Tibial artery (tissue), 4 donors: ENCODE results near the gene CACFD1.

Source experiments
- DNase-seq, 2 donors: peaks; one replicate each; pipeline ENCODE4 v3.0.0-alpha.2; 2019
- H3K27ac ChIP-seq, 2 donors: fragments of 200-600 bp; sonication (generic) in 1 of 2; 1 replicate in 1 of 2; 2 replicates in 1 of 2; pipeline ENCODE4 v1.5.1; 2018 to 2019; ENCODE audit warnings: mild to moderate bottlenecking in 1 of 2
- H3K27me3 ChIP-seq, 2 donors: fragments of 200-600 bp; sonication (generic) in 1 of 2; one replicate each; pipeline versions ENCODE4 v1.5.1 to v1.6.0; 2016 to 2019
- H3K36me3 ChIP-seq, 3 donors: fragments of 200-600 bp; sonication (generic) in 2 of 3; one replicate each; pipeline ENCODE4 v1.5.1; 2016 to 2019; ENCODE audit warnings: mild to moderate bottlenecking in 2 of 3
- H3K4me1 ChIP-seq, 4 donors: fragments of 200-600 bp; sonication (generic) in 2 of 4; 1 replicate in 3 of 4; 2 replicates in 1 of 4; pipeline ENCODE4 v1.5.1; 2016 to 2019
- H3K4me3 ChIP-seq, 2 donors: fragments of 200-600 bp; sonication (generic) in 1 of 2; 1 replicate in 1 of 2; 2 replicates in 1 of 2; pipeline ENCODE4 v1.5.1; 2018 to 2019; ENCODE audit warnings: mild to moderate bottlenecking in 2 of 2
- H3K9me3 ChIP-seq, 3 donors: fragments of 200-600 bp; sonication (generic) in 1 of 3; one replicate each; pipeline ENCODE4 v1.5.1; 2016 to 2019
- CTCF ChIP-seq, 2 experiments: fragments of 200-600 bp in 1 of 2; fragments of 450-650 bp in 1 of 2; IDR thresholded peaks; one replicate each; pipeline ENCODE4 v1.5.1; 2017 to 2019; ENCODE audit warnings: antibody characterized with exemption in 2 of 2, mild to moderate bottlenecking in 1 of 2, moderate library complexity in 1 of 2
- intact Hi-C: fragments of 100-400 bp; cut with DNase I; formaldehyde crosslinking; loops from one replicate; pipeline ENCODE4 v1.15.0; 2023; ENCODE audit warnings: low total_unique reads

Gene CACFD1

GRCh38 chr9:133516256-133516960 is 56.6 kb downstream of the CACFD1 start:
- no peak for DNase-seq

DNA sequence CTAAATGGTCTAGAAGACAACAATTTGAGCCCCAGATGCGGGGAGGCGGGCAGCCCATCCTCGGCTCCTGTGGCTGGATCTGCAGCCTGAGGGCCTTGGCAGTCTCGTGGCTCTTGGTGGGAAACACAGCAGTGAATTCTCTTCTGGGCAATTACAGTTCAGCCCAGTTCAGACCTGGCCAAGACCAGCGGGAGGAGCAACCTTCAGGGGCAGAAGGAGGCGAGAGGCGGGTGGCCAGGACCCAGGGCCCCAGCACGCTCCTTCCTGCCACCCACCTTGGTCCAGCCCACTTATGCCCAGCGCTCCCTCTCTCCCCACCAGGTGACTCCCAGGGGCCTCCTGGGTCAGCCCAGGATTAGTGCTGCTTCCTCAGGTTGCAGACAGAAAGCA is 57.2 kb downstream of the CACFD1 start:
- H3K27ac ChIP-seq = no peak overlapping the region
- peaks cover 0 to 8% (median 6%) of the 10 kb centered on the region in 4 donors for H3K4me1 ChIP-seq
- no peak overlapping the region for H3K4me3 ChIP-seq
- no peak for DNase-seq
- no peak for TF ChIP-seq CTCF (IDR thresholded peaks at IDR 0.05)
- no peaks in the 10 kb centered on the region for H3K9me3 ChIP-seq
- no peaks in the 10 kb centered on the region for H3K36me3 ChIP-seq
- intact Hi-C loops = no loop called here
- peaks cover 0 to 50% of the 10 kb centered on the region in 2 donors for H3K27me3 ChIP-seq

More at GRCh38 chr9:133516256-133516960, 56.6 kb downstream of the CACFD1 start:
- intact Hi-C loops = no loop called here
- Histone ChIP-seq H3K4me3 (no peak overlapping the region), H3K27me3 (peaks cover 0 to 48% of the 10 kb centered on the region in 2 donors), H3K9me3 (no peaks in the 10 kb centered on the region), H3K4me1 (peaks cover 0 to 8% (median 6%) of the 10 kb centered on the region in 4 donors), H3K36me3 (no peaks in the 10 kb centered on the region), H3K27ac (no peak overlapping the region)
- TF ChIP-seq CTCF (IDR thresholded peaks at IDR 0.05) = no peak

GRCh38 chr9:133517711-133518110 is 57.9 kb downstream of the CACFD1 start:
- Histone ChIP-seq H3K27ac (no peak overlapping the region), H3K27me3 (peaks cover 0 to 51% of the 10 kb centered on the region in 2 donors), H3K36me3 (no peaks in the 10 kb centered on the region), H3K4me3 (no peak overlapping the region), H3K4me1 (peaks cover 0 to 8% (median 6%) of the 10 kb centered on the region in 4 donors), H3K9me3 (no peaks in the 10 kb centered on the region)
- intact Hi-C loops = no loop called here
- TF ChIP-seq CTCF (IDR thresholded peaks at IDR 0.05) = no peak
- no peak for DNase-seq

- no peaks in the 10 kb centered on the region for H3K9me3 ChIP-seq
- H3K27ac ChIP-seq = no peak overlapping the region
- H3K27me3 ChIP-seq = peaks cover 0 to 50% of the 10 kb centered on the region in 2 donors
- peaks cover 0 to 8% (median 6%) of the 10 kb centered on the region in 4 donors for H3K4me1 ChIP-seq
- intact Hi-C loops = no loop called here
- DNase-seq = no peak
- no peaks in the 10 kb centered on the region for H3K36me3 ChIP-seq
- no peak for TF ChIP-seq CTCF (IDR thresholded peaks at IDR 0.05)
- H3K4me3 ChIP-seq = no peak overlapping the region
Measured at GRCh38 chr9:133518200-133518599, 58.4 kb downstream of the CACFD1 start.

DNA sequence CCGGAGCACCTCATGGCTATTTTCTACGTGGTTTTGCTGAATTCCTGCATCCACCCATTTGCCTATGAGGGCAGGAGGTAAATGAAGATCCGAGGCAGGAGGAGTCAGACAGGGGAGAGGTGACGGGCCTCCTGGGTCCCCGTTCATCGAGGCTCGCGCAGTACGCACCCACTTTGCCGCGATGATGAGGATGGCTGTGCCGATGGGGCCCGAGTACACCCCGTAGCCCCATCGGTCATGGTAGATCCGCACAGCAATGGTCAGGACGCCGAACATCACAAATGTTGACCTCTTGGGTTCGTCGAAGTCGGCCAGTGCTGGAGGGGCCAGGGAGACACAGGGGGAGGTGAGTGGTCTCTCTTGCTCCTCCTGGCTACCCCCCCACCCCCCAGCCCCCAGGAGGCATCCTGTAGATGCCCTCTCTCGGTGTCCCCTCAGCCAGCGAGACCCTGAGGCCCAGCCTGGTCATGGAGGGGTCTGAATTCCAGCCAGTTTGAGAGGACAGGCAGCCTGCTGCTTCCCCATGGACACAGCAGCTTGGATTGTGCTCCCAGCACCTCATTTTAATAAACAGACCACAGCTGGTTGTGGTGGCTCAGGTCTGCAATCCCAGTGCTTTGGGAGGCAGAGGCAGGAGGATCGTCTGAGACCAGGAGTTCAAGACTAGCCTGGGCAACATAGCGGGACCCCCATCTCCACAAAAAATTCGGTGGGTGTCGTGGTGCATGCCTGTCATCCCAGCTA is 59.1 kb downstream of the CACFD1 start:
- H3K4me3 ChIP-seq = no peak overlapping the region
- no peaks in the 10 kb centered on the region for H3K9me3 ChIP-seq
- intact Hi-C loops = no loop called here
- no peak overlapping the region for H3K27ac ChIP-seq
- peaks cover 0 to 8% (median 6%) of the 10 kb centered on the region in 4 donors for H3K4me1 ChIP-seq
- no peak for DNase-seq
- TF ChIP-seq CTCF (IDR thresholded peaks at IDR 0.05) = no peak
- no peaks in the 10 kb centered on the region for H3K36me3 ChIP-seq
- H3K27me3 ChIP-seq = peaks cover 0 to 44% of the 10 kb centered on the region in 2 donors
